ENCODE results near the gene COL4A1.

COL4A1 gene

GRCh38 chr13:110272651-110273050 is 34.3 kb downstream of the COL4A1 start:
- no peak for DNase-seq

DNA sequence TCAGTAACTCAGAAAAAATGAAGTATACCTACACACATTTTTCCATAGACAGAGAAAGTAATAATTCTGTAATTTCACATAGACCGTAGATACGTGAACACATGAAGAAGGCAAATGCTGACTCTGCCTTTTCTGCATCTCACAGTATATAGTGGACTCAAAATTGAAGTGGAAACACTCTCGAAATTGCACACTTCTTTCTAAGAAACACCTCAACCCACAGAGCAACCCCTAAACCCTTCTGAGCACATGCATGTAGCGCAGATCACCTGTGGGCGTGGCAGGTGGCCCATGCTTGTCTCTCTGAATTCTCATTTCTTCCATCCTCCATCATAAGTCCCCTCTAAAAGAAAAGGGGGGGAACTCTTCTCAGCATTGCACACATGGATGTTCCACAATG is 34.7 kb downstream of the COL4A1 start:
- no peak for DNase-seq

- DNase-seq = no peak
These were observed 35.6 kb downstream of the COL4A1 start for GRCh38 chr13:110271313-110271712.

GRCh38 chr13:110270507-110270906 is 36.5 kb downstream of the COL4A1 start:
- no peak for DNase-seq

GRCh38 chr13:110269509-110270185 is 37.3 kb downstream of the COL4A1 start:
- DNase-seq = no peak

- no peak for DNase-seq
These were observed 38.3 kb downstream of the COL4A1 start for GRCh38 chr13:110268576-110269185.

DNA sequence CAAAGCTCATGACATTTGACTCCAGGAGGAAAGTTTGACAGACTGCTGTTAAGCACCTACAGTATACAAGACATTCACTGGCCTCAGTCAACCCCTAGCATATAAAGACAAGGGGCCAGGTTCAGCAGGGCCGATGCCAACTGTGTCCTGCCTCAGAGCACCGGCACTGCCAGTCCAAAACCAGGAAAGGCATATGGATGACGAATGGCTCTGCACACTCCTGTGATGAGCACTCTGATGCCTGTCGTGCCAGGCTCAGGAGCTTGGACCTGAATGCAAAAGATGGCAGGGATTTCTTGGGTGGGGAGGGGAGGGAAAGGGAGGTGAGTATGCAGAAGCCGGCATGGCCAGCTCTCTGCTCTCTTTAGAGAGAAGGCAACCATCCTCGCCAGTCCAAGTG is 38.9 kb downstream of the COL4A1 start:
- DNase-seq = no peak

GRCh38 chr13:110266983-110267382 is 40.0 kb downstream of the COL4A1 start:
- DNase-seq = no peak

GRCh38 chr13:110266431-110266809 is 40.5 kb downstream of the COL4A1 start:
- DNase-seq = no peak

DNA sequence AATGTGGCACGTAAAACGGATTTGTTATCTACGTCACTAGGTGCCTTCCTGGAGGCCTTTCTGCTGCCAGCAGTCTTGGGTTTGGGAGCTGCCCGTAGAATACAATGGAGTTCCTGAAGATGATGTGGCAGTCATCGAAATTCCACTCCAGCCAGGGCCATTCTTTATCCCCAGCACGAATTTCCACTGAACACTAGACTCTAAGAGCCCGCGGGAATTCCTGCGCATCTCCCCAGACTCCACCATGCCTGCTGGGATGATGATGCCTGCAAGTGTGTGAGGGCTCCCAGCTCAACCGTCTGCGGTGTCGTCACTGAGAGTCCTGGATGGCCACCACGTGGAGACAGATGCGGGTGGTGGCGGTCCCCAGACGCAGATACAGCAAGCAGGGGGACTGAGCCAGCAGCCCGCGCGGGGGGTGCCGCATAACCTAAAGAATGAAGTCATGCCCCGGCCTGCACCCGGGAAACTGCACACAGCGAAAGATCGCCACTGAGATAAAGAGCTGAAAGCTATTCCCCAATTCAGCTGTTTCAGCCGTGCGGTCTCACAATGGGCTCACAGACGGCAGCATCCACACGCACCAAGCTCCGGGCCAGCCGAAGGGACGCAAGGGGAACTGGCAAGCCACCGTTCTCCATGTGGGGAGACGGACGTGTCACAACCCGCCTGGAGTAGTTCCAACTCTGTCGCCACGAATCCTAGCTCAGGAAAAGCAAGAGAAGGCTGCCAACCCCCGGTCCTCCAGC is 41.1 kb downstream of the COL4A1 start:
- DNase-seq = no peak

DNA sequence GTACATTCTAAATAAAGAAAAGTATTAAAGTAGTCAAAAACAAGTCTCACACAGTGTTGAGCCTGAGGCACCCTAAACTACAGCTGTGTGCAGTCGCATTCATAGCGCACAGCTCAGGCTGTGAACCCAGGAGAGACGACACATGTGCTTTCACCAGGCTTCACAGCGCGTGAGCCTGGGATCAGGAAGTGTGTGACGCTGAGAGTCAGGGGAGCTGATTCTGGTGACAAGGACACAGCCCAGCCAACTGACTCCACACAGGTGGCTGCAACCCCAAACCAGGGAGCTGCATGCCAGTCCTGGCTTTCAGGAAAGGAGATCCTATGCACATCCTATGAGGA is 41.6 kb downstream of the COL4A1 start:
- no peak for DNase-seq

DNA sequence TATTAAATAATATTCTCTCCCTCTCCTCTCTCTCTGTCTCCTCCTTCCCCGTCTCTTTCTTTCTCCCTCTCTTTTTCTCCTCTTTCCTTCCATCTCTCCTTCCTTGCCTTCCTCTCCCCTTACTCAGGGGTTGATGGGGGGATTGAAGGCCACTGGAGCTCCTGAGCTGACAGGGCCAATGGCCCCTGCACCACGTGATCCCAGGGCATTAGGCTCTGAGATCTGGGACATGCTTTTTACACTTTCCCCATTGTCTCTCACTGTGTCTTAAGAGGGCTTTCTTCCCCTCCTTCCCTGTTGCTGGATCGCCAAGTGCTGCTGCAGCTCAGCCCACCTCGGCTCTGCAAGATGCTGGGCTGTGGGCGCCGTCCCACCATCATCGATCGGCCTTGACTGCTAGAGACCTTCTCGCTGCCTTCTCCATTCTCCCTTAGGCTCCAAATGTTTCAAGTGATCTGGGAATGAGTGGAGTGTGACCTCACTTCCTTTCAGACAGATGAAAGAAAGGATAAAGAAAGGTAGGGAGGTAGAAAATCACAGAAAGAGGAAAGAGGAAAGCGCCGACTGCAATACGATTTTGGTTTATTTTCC is 42.2 kb downstream of the COL4A1 start:
- no peak for DNase-seq

- DNase-seq = no peak
These were observed 43.1 kb downstream of the COL4A1 start for GRCh38 chr13:110263888-110264287.

DNA sequence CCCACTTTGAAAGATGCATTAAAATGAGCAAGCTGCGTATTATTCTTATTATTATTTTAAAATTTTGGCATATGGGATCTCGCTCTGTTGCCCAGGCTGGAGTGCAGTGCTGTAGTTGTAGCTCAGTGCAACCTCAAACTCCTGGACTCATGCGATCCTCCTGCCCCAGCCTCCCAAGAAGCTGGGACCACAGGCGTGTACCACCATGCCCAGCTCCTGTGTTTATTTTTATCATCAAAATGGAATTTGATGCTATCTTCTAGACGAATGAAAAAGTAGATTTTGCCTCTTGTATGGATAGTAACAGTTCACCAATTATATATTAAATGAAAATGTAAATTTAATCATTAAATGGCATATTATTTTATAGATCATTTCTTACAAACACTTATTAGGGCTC is 43.6 kb downstream of the COL4A1 start:
- DNase-seq = no peak

DNA sequence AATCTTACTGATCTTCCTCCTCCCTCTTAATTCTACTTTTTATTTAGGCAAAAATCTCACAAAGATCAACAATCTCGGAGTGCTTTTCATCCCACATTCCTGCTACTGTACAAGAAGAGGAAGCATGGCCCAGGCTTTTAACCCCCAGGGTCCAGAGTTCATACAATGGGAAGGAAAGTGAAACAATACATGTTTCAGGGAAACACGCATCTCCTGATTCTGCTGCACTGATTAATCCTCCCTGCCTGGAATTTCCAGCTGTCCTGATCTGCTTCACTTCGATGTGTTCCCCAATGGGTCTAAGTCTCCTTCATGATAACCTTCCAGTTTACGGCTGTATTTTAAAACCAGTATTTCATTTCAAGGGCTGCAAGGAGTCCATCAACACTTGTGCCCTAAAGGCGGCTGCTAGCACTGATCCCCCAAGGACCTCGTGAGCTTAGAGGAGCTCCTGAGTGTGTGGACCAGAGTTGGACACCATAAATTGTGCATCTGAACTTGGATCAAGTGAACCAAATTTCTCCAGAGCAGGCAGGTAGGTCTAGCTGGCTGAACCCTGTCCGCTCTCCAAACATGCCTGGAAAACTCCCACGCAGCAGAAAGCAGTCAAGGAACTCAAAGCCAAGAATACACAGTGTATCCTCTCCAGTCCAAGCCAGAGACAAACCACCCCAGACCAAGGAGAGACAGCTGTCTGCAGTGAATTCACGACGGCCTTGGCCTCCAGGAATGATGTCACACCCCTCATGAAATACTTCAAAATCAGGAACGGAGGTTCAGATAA is 44.3 kb downstream of the COL4A1 start:
- no peak for DNase-seq

DNA sequence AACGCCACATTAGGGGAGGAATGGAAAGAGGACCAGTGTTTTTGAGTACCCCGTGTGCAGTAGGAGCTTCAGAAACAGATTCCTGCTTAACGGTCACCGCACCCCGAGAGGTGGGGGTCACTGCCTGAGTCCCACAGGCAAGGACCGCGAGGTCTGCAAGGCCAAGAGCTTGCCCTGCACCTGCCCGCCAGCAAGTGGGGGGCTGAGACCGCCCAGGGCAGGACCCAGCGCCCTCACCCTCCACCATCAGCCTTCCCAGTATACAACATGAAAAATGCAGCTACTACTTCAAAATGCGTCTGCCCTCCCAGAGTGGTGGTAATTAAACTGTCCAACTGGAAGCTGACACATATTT is 44.9 kb downstream of the COL4A1 start:
- DNase-seq = no peak

DNA sequence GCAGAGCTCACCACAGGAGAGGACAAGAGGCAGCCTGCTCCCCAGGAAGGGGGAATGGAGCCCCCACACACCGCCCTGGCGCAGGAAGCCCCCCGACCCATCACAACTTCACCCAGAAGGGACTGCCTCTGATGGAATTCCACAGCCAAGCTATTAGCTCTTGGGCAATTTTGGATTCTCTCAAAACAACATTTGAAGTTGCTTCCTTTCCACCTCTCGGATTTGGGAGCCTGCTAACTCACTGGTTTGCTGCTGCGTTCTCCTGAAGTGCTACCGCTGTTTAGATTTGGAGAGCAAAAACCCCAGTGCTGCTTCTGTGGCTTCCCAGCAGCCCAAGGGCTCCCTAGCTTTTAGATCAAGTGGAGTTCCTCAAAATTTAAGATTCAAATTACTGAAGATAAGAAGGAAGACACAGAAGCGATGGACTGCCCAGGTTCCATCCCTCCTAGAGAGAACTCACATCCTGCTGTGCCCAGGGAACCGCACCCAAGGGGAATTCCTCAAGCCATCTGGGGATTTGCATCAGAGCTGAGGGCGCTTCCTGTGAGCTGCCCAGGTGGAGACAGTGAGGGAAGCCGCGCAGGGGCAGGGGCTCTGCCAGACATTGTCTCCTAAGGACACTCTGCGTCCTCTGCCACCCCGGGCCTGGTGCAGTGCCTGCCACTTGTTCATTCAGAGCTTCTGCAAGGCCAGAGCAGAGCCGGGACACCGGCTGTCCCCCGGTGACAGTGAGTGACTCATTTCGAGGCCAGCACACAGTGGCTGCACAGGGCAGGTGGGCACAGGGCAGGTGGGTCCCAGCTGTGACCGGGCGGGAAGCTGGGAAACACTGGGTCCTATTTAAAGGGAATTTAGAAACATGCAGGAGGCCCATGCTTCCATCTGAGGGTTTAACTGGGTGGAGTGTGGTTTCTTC is 45.5 kb downstream of the COL4A1 start:
- DNase-seq = no peak

DNA sequence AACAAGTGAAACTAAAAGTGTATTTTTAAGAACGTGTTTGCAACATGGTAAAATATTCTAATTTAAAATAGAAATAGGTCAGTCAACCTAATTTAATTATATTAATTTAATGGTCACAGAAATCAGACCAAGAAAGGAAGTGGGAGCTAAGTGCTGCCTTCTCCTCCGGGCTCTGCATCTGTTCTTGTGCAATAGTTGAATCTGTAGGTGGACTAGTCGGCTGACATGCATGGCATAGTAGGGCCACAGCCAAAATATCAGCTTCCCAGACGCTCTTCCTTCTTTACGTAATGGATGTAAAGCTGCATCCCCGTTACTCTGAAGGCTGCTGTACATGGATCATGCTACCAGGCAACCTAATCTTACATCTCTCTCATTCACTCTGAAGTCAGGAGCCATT is 47.3 kb downstream of the COL4A1 start:
- DNase-seq = no peak

- no peak for DNase-seq
These were observed 47.9 kb downstream of the COL4A1 start for GRCh38 chr13:110258876-110259631.

GRCh38 chr13:110257408-110257807 is 49.5 kb downstream of the COL4A1 start:
- DNase-seq = no peak
